Measurements from ENCODE around the gene THEMIS2.
A peak's percentile ranks its signal among the peaks of the same experiment; 100 is the strongest.

THEMIS2 gene

GRCh38 chr1:27833470-27833869, 38.9 kb upstream of the THEMIS2 start:
- peak overlapping the region; percentile 80 for H3K4me2 ChIP-seq (ENCODE audit: low read depth, low read length, poor library complexity, severe bottlenecking)
- TF ChIP-seq EZH2phosphoT487 (conservative IDR thresholded peaks at IDR 0.05; ENCODE audit: low read length) (no peak), CTCF (IDR thresholded peaks at IDR 0.05; ENCODE audit: insufficient read depth, low read length, poor library complexity, severe bottlenecking) (no peak)
- no peaks in the 10 kb centered on the region; the same call in 1 of the 2 replicates for H4K20me1 ChIP-seq (ENCODE audit: low read depth, low read length)
- H3K9me2 ChIP-seq (replicated peaks; ENCODE audit: insufficient read depth, low read length), result no peaks in the 10 kb centered on the region
- H3F3A ChIP-seq (ENCODE audit: insufficient read depth), result peaks cover 6% of the 10 kb centered on the region; the same call in 1 of the 2 replicates
- no peaks in the 10 kb centered on the region for H3K9me3 ChIP-seq (ENCODE audit: insufficient read depth, low read length)
- no peaks in the 10 kb centered on the region for H3K27me3 ChIP-seq (ENCODE audit: low read length)
- H3K4me3 ChIP-seq (ENCODE audit: insufficient read depth, low read length, poor library complexity, severe bottlenecking), result no peak overlapping the region
- H3K9ac ChIP-seq (ENCODE audit: low read length), result no peak overlapping the region
- peaks cover 64% of the 10 kb centered on the region for H3K79me2 ChIP-seq (ENCODE audit: insufficient read depth, low read length)
- peaks cover 18% of the 10 kb centered on the region for H3K36me3 ChIP-seq (ENCODE audit: low read length)
- no peak overlapping the region for H3K27ac ChIP-seq (ENCODE audit: low read depth, low read length)
- H2AFZ ChIP-seq (ENCODE audit: low read depth, low read length, severe bottlenecking), result no peak overlapping the region

GRCh38 chr1:27835046-27835445, 37.3 kb upstream of the THEMIS2 start:
- no peak for TF ChIP-seq CTCF (IDR thresholded peaks at IDR 0.05; ENCODE audit: insufficient read depth, low read length, poor library complexity, severe bottlenecking)
- Histone ChIP-seq H3K79me2 (ENCODE audit: insufficient read depth, low read length) (peaks cover 64% of the 10 kb centered on the region), H3K27me3 (ENCODE audit: low read length) (no peaks in the 10 kb centered on the region), H3K4me2 (ENCODE audit: low read depth, low read length, poor library complexity, severe bottlenecking) (no peak overlapping the region), H3K9ac (ENCODE audit: low read length) (no peak overlapping the region), H3K9me3 (ENCODE audit: insufficient read depth, low read length) (no peaks in the 10 kb centered on the region), H3K9me2 (replicated peaks; ENCODE audit: insufficient read depth, low read length) (no peaks in the 10 kb centered on the region), H3K4me3 (ENCODE audit: insufficient read depth, low read length, poor library complexity, severe bottlenecking) (no peak overlapping the region), H3K36me3 (ENCODE audit: low read length) (peaks cover 21% of the 10 kb centered on the region), H3F3A (ENCODE audit: insufficient read depth) (no peaks in the 10 kb centered on the region), H2AFZ (ENCODE audit: low read depth, low read length, severe bottlenecking) (no peak overlapping the region), H3K27ac (ENCODE audit: low read depth, low read length) (no peak overlapping the region), H4K20me1 (ENCODE audit: low read depth, low read length) (no peaks in the 10 kb centered on the region; the same call in 1 of the 2 replicates)

- peaks cover 64% of the 10 kb centered on the region for H3K79me2 ChIP-seq (ENCODE audit: insufficient read depth, low read length)
- no peaks in the 10 kb centered on the region for H3K9me3 ChIP-seq (ENCODE audit: insufficient read depth, low read length)
- H3K27ac ChIP-seq (ENCODE audit: low read depth, low read length), result no peak overlapping the region
- no peaks in the 10 kb centered on the region for H3F3A ChIP-seq (ENCODE audit: insufficient read depth)
- TF ChIP-seq EZH2phosphoT487 (conservative IDR thresholded peaks at IDR 0.05; ENCODE audit: low read length) (no peak), CTCF (IDR thresholded peaks at IDR 0.05; ENCODE audit: insufficient read depth, low read length, poor library complexity, severe bottlenecking) (no peak)
- peaks cover 3% of the 10 kb centered on the region; the same call in 1 of the 2 replicates for H4K20me1 ChIP-seq (ENCODE audit: low read depth, low read length)
- no peaks in the 10 kb centered on the region for H3K27me3 ChIP-seq (ENCODE audit: low read length)
- H2AFZ ChIP-seq (ENCODE audit: low read depth, low read length, severe bottlenecking), result no peak overlapping the region
- peaks cover 22% of the 10 kb centered on the region for H3K36me3 ChIP-seq (ENCODE audit: low read length)
- no peak overlapping the region for H3K4me2 ChIP-seq (ENCODE audit: low read depth, low read length, poor library complexity, severe bottlenecking)
- no peak overlapping the region for H3K4me3 ChIP-seq (ENCODE audit: insufficient read depth, low read length, poor library complexity, severe bottlenecking)
- H3K9me2 ChIP-seq (replicated peaks; ENCODE audit: insufficient read depth, low read length), result no peaks in the 10 kb centered on the region
- no peak overlapping the region for H3K9ac ChIP-seq (ENCODE audit: low read length)
Measured at GRCh38 chr1:27835501-27835900, 36.8 kb upstream of the THEMIS2 start.

Data from SU-DHL-6 (cell line).